ENCODE data around the gene DPEP2NB. TPM values are rescaled to one million over a fixed set of nuclear protein-coding genes. Genes with fewer than 3 reads are reported as not detected.
A peak's percentile ranks its signal among the peaks of the same experiment; 100 is the strongest.

The DPEP2NB gene
- total and polyA plus RNA-seq, 4 donors, result not detected

- DNase-seq (peak in 2 of 3 donors; percentile 28 to 36), ATAC-seq (ENCODE audit: insufficient read depth, low FRiP score) (no peak)
- peak overlapping the region; percentile 88 for H3K4me3 ChIP-seq
- H3K27ac ChIP-seq (ENCODE audit: low read depth in 1 of 2, low read length in 1 of 2), result peak overlapping the region; percentile 94 to 95
- TF ChIP-seq, protein P1, sequence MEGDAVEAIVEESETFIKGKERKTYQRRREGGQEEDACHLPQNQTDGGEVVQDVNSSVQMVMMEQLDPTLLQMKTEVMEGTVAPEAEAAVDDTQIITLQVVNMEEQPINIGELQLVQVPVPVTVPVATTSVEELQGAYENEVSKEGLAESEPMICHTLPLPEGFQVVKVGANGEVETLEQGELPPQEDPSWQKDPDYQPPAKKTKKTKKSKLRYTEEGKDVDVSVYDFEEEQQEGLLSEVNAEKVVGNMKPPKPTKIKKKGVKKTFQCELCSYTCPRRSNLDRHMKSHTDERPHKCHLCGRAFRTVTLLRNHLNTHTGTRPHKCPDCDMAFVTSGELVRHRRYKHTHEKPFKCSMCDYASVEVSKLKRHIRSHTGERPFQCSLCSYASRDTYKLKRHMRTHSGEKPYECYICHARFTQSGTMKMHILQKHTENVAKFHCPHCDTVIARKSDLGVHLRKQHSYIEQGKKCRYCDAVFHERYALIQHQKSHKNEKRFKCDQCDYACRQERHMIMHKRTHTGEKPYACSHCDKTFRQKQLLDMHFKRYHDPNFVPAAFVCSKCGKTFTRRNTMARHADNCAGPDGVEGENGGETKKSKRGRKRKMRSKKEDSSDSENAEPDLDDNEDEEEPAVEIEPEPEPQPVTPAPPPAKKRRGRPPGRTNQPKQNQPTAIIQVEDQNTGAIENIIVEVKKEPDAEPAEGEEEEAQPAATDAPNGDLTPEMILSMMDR (IDR thresholded peaks at IDR 0.05; ENCODE audit: control extremely low read depth, extremely low read depth), result no peak
- no peaks in the 10 kb centered on the region for H3K27me3 ChIP-seq (ENCODE audit: control insufficient read depth in 3 of 3, insufficient read depth in 3 of 3, low read length in 2 of 3)
- 10 to 22% methylated on average over 18 of the region's 18 CpGs for WGBS, 2 donors
- no peaks in the 10 kb centered on the region for H3K9me3 ChIP-seq (ENCODE audit: control insufficient read depth in 4 of 4, insufficient read depth in 3 of 4, low read length in 3 of 4)
- peaks cover 12 to 32% (median 19%) of the 10 kb centered on the region in 5 donors for H3K4me1 ChIP-seq (ENCODE audit: control insufficient read depth in 5 of 5, insufficient read depth in 5 of 5, low read length in 5 of 5)
- H3K36me3 ChIP-seq (ENCODE audit: control insufficient read depth in 4 of 4, insufficient read depth in 4 of 4, low read length in 4 of 4), result peaks cover 0 to 16% (median 4%) of the 10 kb centered on the region in 4 donors
- peak overlapping the region; percentile 80 to 95 for H3K9ac ChIP-seq (ENCODE audit: insufficient read depth in 1 of 2, low read length in 2 of 2)
Observed at GRCh38 chr16:67967183-67967957, 48.3 kb downstream of the DPEP2NB start.

- peak overlapping the region; percentile 80 to 95 for H3K9ac ChIP-seq (ENCODE audit: insufficient read depth in 1 of 2, low read length in 2 of 2)
- no peaks in the 10 kb centered on the region for H3K27me3 ChIP-seq (ENCODE audit: control insufficient read depth in 3 of 3, insufficient read depth in 3 of 3, low read length in 2 of 3)
- 41 to 47% methylated on average over 3 of the region's 3 CpGs for WGBS, 2 donors
- TF ChIP-seq, protein P1 (IDR thresholded peaks at IDR 0.05; ENCODE audit: control extremely low read depth, extremely low read depth), result no peak
- H3K4me1 ChIP-seq (ENCODE audit: control insufficient read depth in 5 of 5, insufficient read depth in 5 of 5, low read length in 5 of 5), result peaks cover 12 to 34% (median 19%) of the 10 kb centered on the region in 5 donors
- peak overlapping the region; percentile 88 for H3K4me3 ChIP-seq
- no peaks in the 10 kb centered on the region for H3K9me3 ChIP-seq (ENCODE audit: control insufficient read depth in 4 of 4, insufficient read depth in 3 of 4, low read length in 3 of 4)
- H3K36me3 ChIP-seq (ENCODE audit: control insufficient read depth in 4 of 4, insufficient read depth in 4 of 4, low read length in 4 of 4), result peaks cover 0 to 23% (median 8%) of the 10 kb centered on the region in 4 donors
- ATAC-seq (ENCODE audit: insufficient read depth, low FRiP score), result no peak
- peak overlapping the region; percentile 49 to 94 for H3K27ac ChIP-seq (ENCODE audit: low read depth in 1 of 2, low read length in 1 of 2)
- no peak for DNase-seq
Observed at GRCh38 chr16:67966549-67967182, 49.0 kb downstream of the DPEP2NB start.

- H3K4me1 ChIP-seq (ENCODE audit: control insufficient read depth in 5 of 5, insufficient read depth in 5 of 5, low read length in 5 of 5), result peaks cover 12 to 38% (median 19%) of the 10 kb centered on the region in 5 donors
- no peaks in the 10 kb centered on the region for H3K9me3 ChIP-seq (ENCODE audit: control insufficient read depth in 4 of 4, insufficient read depth in 3 of 4, low read length in 3 of 4)
- 65 to 85% methylated on average over 11 of the region's 11 CpGs for WGBS, 2 donors
- no peak for ATAC-seq (ENCODE audit: insufficient read depth, low FRiP score)
- TF ChIP-seq, protein P1 (IDR thresholded peaks at IDR 0.05; ENCODE audit: control extremely low read depth, extremely low read depth), result no peak
- peak overlapping the region in 1 of 2 donors; percentile 95 for H3K9ac ChIP-seq (ENCODE audit: insufficient read depth in 1 of 2, low read length in 2 of 2)
- H3K27me3 ChIP-seq (ENCODE audit: control insufficient read depth in 3 of 3, insufficient read depth in 3 of 3, low read length in 2 of 3), result no peaks in the 10 kb centered on the region
- DNase-seq, result no peak
- H3K4me3 ChIP-seq, result no peak overlapping the region
- peaks cover 0 to 30% (median 14%) of the 10 kb centered on the region in 4 donors for H3K36me3 ChIP-seq (ENCODE audit: control insufficient read depth in 4 of 4, insufficient read depth in 4 of 4, low read length in 4 of 4)
- H3K27ac ChIP-seq (ENCODE audit: low read depth in 1 of 2, low read length in 1 of 2), result peak overlapping the region; percentile 49 to 94
Observed at GRCh38 chr16:67965668-67966548, 49.8 kb downstream of the DPEP2NB start.

All from lung (tissue), 12 donors.